ENCODE measurements around the gene AFAP1. TPM values are rescaled to one million over a fixed set of nuclear protein-coding genes. Genes with fewer than 3 reads are reported as not detected.

Gene AFAP1
- total RNA-seq, 2 donors from 2014 or later, result 9.6 to 35.3 TPM

- no peaks in the 10 kb centered on the region for H3K36me3 ChIP-seq (replicated peaks in 1 of 2; ENCODE audit: insufficient read depth in 1 of 2, low read depth in 2 of 2)
- H3K9me3 ChIP-seq, result no peaks in the 10 kb centered on the region
- H3K27me3 ChIP-seq, result peaks cover 0 to 6% of the 10 kb centered on the region in 2 donors
- intact Hi-C loops (cut with DNase I), result loop anchor here (5.0 kb wide), 1 partner anchor 526 kb away; the partner anchor contains the start of gene SORCS2
- no peak for ATAC-seq
- no peak for TF ChIP-seq POLR2A (IDR thresholded peaks at IDR 0.05)
- TF ChIP-seq CTCF (IDR thresholded peaks at IDR 0.05), result no peak
- DNase-seq, result no peak
- peaks cover 5% of the 10 kb centered on the region for H3K4me1 ChIP-seq
- no peak overlapping the region for H3K27ac ChIP-seq
- WGBS, 2 donors, result 50 to 54% methylated on average over 16 to 24 of the region's 24 CpGs
- no peak overlapping the region for H3K4me3 ChIP-seq
Measured at GRCh38 chr4:7717946-7718490, 221.6 kb downstream of the AFAP1 start.

GRCh38 chr4:7717161-7717560 lies 222.5 kb downstream of the AFAP1 start:
- 72 to 80% methylated on average over 11 of the region's 11 CpGs for WGBS, 2 donors
- peaks cover 5% of the 10 kb centered on the region for H3K4me1 ChIP-seq

GRCh38 chr4:7716010-7716721 lies 223.5 kb downstream of the AFAP1 start:
- DNase-seq (no peak), ATAC-seq (no peak)
- TF ChIP-seq POLR2A (IDR thresholded peaks at IDR 0.05) (no peak), CTCF (IDR thresholded peaks at IDR 0.05) (no peak)
- Histone ChIP-seq H3K27ac (no peak overlapping the region), H3K4me1 (peaks cover 5% of the 10 kb centered on the region), H3K36me3 (replicated peaks in 1 of 2; ENCODE audit: insufficient read depth in 1 of 2, low read depth in 2 of 2) (no peaks in the 10 kb centered on the region), H3K9me3 (no peaks in the 10 kb centered on the region), H3K4me3 (no peak overlapping the region), H3K27me3 (peaks cover 0 to 6% of the 10 kb centered on the region in 2 donors)
- intact Hi-C loops (cut with DNase I), result loop anchor here (5.0 kb wide), 1 partner anchor 524 kb away; the partner anchor contains the start of gene SORCS2
- 56 to 59% methylated on average over 6 of the region's 6 CpGs for WGBS, 2 donors

More at GRCh38 chr4:7717161-7717560, 222.5 kb downstream of the AFAP1 start:
- Histone ChIP-seq H3K9me3 (no peaks in the 10 kb centered on the region), H3K4me3 (no peak overlapping the region), H3K27me3 (peaks cover 0 to 6% of the 10 kb centered on the region in 2 donors), H3K36me3 (replicated peaks in 1 of 2; ENCODE audit: insufficient read depth in 1 of 2, low read depth in 2 of 2) (no peaks in the 10 kb centered on the region), H3K27ac (no peak overlapping the region)
- TF ChIP-seq CTCF (IDR thresholded peaks at IDR 0.05) (no peak), POLR2A (IDR thresholded peaks at IDR 0.05) (no peak)
- DNase-seq (no peak), ATAC-seq (no peak)
- intact Hi-C loops (cut with DNase I), result loop anchor here (5.0 kb wide), 1 partner anchor 525 kb away; the partner anchor contains the start of gene SORCS2

- H3K27ac ChIP-seq, result no peak overlapping the region
- no peaks in the 10 kb centered on the region for H3K9me3 ChIP-seq
- no peak overlapping the region for H3K4me3 ChIP-seq
- no peak for ATAC-seq
- TF ChIP-seq POLR2A (IDR thresholded peaks at IDR 0.05) (no peak), CTCF (IDR thresholded peaks at IDR 0.05) (no peak)
- no peaks in the 10 kb centered on the region for H3K36me3 ChIP-seq (replicated peaks in 1 of 2; ENCODE audit: insufficient read depth in 1 of 2, low read depth in 2 of 2)
- intact Hi-C loops (cut with DNase I), result loop anchor here (5.0 kb wide), 1 partner anchor 523 kb away; the partner anchor contains the start of gene SORCS2
- H3K4me1 ChIP-seq, result peaks cover 5% of the 10 kb centered on the region
- WGBS, 2 donors, result 69 to 84% methylated on average over 6 to 11 of the region's 11 CpGs
- DNase-seq, result no peak
- H3K27me3 ChIP-seq, result peaks cover 0 to 6% of the 10 kb centered on the region in 2 donors
Measured at GRCh38 chr4:7715271-7716009, 224.2 kb downstream of the AFAP1 start.
